KBM-7 (cell line): ENCODE measurements around the gene AXL.

ENCODE experiments used
- DNase-seq: peaks from one replicate; pipeline ENCODE4 v3.0.0-alpha.2; 2015
- in situ Hi-C: fragments of 300-500 bp; cut with MboI; formaldehyde crosslinking; loops from 2 replicates; pipeline ENCODE4 v1.14.3; 2020; ENCODE audit warnings: low sequenced_read_pairs, low pct_unique_long_range_greater_than_20kb, mixed read lengths

Gene AXL

GRCh38 chr19:41204338-41204737, 14.7 kb upstream of the AXL start:
- in situ Hi-C loops, result loop anchor here (10.0 kb wide), 1 partner anchor 50 kb away; no protein-coding TSS in a partner anchor

DNA sequence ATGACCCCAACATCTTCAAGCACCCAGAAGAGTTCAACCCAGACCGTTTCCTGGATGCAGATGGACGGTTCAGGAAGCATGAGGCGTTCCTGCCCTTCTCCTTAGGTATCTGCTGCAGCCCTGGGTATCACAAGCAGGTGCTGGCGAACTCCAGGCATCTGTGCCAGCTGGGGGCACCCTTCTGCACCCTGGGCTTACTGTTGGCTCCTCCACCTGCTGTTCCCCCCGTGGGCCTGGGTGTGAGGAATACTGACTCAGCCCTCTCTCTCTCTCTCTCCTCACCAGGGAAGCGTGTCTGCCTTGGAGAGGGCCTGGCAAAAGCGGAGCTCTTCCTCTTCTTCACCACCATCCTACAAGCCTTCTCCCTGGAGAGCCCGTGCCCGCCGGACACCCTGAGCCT, 13.0 kb upstream of the AXL start:
- DNase-seq, result no peak
- in situ Hi-C loops, result loop anchor here (10.0 kb wide), 1 partner anchor 49 kb away; no protein-coding TSS in a partner anchor

More at GRCh38 chr19:41204338-41204737, 14.7 kb upstream of the AXL start:
- peak; percentile 86 for DNase-seq

GRCh38 chr19:41206456-41206855, 12.6 kb upstream of the AXL start:
- in situ Hi-C loops, result loop anchor here (10.0 kb wide), 1 partner anchor 48 kb away; no protein-coding TSS in a partner anchor
- DNase-seq, result no peak

GRCh38 chr19:41206926-41207750, 11.9 kb upstream of the AXL start:
- in situ Hi-C loops, result loop anchor here (10.0 kb wide), 1 partner anchor 48 kb away; no protein-coding TSS in a partner anchor

GRCh38 chr19:41214161-41214560, 4.9 kb upstream of the AXL start:
- in situ Hi-C loops, result no loop called here

More at GRCh38 chr19:41206926-41207750, 11.9 kb upstream of the AXL start:
- DNase-seq, result no peak

GRCh38 chr19:41217741-41218140, 1.3 kb upstream of the AXL start:
- DNase-seq, result no peak
- in situ Hi-C loops, result no loop called here

More at GRCh38 chr19:41214161-41214560, 4.9 kb upstream of the AXL start:
- DNase-seq, result no peak

GRCh38 chr19:41218249-41218614, 791 bp upstream of the AXL start:
- no peak for DNase-seq
- in situ Hi-C loops, result no loop called here

GRCh38 chr19:41219924-41220567, 1.0 kb downstream of the AXL start:
- no peak for DNase-seq
- in situ Hi-C loops, result no loop called here

- no peak for DNase-seq
- in situ Hi-C loops, result no loop called here
Observed at GRCh38 chr19:41220811-41221210, 1.8 kb downstream of the AXL start.

DNA sequence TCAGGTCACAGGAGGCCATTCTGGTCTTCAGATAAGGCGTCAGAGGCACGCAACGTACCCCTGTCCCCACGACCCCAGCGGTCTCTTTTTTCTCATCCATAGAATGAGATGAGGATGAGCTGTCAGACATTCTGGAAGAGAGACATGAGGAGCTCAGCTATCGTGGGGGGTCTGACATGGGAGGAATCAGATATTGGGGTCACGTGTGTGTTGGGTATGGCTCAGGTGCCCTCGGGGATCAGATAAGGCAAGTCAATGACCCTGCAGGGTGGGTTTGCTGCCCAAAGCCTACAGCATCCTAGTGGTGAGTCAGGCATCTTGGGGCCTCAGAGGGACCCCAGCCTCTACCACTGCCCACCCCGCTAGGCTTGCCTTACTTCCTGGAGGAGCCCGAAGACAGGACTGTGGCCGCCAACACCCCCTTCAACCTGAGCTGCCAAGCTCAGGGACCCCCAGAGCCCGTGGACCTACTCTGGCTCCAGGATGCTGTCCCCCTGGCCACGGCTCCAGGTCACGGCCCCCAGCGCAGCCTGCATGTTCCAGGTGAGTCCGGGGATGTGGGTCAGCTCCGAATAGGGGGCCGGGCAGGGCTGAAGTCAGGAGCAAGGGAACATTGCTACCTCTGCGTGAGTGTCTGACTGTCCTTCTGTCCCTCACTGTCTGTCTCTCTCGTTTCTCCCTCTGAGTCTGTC, 2.6 kb downstream of the AXL start:
- no peak for DNase-seq
- in situ Hi-C loops, result no loop called here

- in situ Hi-C loops, result no loop called here
Observed at GRCh38 chr19:41222240-41222639, 3.2 kb downstream of the AXL start.

GRCh38 chr19:41223431-41224234, 4.6 kb downstream of the AXL start:
- no peak for DNase-seq
- in situ Hi-C loops, result no loop called here

More at GRCh38 chr19:41222240-41222639, 3.2 kb downstream of the AXL start:
- no peak for DNase-seq

GRCh38 chr19:41224632-41225031, 5.6 kb downstream of the AXL start:
- DNase-seq, result no peak
- in situ Hi-C loops, result no loop called here

DNA sequence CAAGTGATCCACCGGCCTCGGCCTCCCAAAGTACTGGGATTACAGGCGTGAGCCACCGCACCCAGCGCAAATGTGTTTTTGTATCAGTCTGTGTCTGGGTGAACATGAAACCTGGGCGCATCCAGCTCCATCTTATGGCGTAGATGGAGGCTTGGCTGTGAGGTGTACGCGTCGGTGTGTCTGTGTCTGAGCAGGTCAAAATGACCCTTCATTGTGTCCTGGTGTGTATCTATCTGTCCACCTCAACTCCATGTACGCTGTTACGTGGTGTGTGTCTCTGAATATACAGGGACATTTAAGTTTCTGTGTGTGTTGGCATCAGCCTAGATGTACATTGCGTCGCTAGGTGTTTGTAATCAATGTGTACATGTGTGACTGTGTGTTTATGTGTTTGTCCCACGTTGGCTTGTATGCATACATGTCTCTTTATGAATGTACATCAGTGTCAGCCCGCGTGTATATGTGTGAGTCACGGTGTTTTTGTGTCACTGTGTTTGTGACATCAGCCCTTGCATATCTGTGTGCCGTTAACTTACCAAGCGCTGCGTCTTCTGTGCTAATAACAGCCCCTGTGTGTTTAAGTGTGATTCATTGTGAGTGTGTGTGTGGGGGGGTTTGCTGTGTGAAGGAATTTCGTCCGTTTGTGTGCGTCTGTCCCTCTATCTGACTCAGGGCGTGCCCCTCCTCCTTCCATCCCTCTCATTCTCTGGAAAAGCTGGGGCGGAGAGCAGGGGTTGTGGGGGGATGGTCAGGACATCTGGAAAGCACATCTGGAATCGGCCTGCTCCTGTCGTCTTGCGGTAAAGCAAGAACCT, 6.4 kb downstream of the AXL start:
- in situ Hi-C loops, result no loop called here
- DNase-seq, result peak; percentile 71

DNA sequence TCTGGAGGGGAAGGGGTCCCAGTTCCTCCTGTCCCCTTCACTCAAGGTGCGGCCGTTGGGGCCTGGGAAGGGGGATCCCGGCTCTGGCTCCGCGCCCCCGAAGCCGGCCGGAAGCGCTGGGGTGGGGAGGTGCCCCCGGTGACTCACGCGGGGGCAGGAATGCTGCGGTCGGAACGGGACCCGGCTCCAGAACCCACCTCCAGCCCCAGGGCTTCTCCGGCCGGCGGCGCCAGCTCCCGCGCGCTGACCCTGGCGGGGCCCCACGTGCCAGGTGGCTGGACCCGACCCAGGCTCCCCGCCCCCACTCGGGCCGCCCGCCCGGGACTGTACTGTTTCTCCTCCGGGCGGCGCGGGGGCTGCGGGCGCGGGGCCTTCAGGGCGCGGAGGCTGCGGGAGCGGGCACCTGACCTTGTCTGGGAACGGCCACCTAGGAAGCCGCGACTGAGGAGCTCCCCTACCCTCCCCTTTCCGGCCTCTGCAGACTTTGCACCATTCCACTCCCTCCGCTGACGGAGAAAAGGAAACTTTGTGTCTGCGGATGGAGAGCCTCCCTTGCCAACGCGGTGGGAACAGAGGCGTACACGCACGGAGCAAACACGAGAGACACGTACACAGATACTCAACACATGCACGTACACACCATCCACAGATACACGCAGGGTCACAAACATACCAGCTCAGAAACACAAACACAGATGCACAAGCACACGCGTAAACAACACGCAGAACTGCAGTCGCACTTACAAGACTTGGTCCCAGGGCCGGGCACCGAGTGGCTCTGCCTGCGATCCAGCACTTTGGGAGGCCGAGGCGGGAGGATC, 7.2 kb downstream of the AXL start:
- in situ Hi-C loops, result no loop called here

GRCh38 chr19:41226874-41227390, 7.9 kb downstream of the AXL start:
- in situ Hi-C loops, result no loop called here
- DNase-seq, result no peak

More for the DNA sequence above, 7.2 kb downstream of the AXL start:
- DNase-seq, result peak; percentile 41

GRCh38 chr19:41228486-41228885, 9.5 kb downstream of the AXL start:
- DNase-seq, result no peak
- in situ Hi-C loops, result no loop called here
